ENCODE measurements around the gene AP3B2.

The AP3B2 gene

DNA sequence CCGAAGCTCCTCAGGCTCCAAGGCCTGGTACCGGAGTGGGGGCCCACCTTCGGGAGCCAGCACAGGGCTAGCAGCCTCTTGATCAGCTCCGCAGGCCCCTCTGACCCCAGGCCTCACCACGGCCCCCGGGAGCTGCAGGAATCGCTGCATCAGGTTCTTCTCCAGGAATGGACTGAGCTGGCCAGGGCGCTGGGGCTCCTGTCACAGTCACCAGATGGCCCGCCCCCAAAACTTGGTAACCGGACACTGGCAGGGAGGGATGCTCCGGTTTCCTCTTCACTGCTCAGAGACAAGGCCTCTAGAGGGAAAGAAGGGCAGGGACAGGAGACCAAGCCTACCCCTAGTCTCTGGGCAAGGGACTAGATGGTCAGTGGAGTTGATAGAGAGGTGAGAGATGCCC lies 9.9 kb downstream of the AP3B2 start:
- Histone ChIP-seq H3K4me3 (ENCODE audit: severe bottlenecking) (no peak overlapping the region), H3K9me3 (ENCODE audit: severe bottlenecking) (no peaks in the 10 kb centered on the region), H3K36me3 (ENCODE audit: low read depth) (no peaks in the 10 kb centered on the region), H3K27me3 (ENCODE audit: insufficient read depth, poor library complexity, severe bottlenecking) (no peaks in the 10 kb centered on the region), H3K27ac (ENCODE audit: poor library complexity, severe bottlenecking) (no peak overlapping the region), H3K4me1 (ENCODE audit: insufficient read depth, poor library complexity, severe bottlenecking) (no peaks in the 10 kb centered on the region)
- DNase-seq (ENCODE audit: low spot score) (no peak), ATAC-seq (ENCODE audit: low read depth) (peak; percentile 9; the same call in 1 of the 3 replicates)
- TF ChIP-seq, protein P1, sequence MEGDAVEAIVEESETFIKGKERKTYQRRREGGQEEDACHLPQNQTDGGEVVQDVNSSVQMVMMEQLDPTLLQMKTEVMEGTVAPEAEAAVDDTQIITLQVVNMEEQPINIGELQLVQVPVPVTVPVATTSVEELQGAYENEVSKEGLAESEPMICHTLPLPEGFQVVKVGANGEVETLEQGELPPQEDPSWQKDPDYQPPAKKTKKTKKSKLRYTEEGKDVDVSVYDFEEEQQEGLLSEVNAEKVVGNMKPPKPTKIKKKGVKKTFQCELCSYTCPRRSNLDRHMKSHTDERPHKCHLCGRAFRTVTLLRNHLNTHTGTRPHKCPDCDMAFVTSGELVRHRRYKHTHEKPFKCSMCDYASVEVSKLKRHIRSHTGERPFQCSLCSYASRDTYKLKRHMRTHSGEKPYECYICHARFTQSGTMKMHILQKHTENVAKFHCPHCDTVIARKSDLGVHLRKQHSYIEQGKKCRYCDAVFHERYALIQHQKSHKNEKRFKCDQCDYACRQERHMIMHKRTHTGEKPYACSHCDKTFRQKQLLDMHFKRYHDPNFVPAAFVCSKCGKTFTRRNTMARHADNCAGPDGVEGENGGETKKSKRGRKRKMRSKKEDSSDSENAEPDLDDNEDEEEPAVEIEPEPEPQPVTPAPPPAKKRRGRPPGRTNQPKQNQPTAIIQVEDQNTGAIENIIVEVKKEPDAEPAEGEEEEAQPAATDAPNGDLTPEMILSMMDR (IDR thresholded peaks at IDR 0.05; ENCODE audit: poor library complexity, severe bottlenecking): no peak

DNA sequence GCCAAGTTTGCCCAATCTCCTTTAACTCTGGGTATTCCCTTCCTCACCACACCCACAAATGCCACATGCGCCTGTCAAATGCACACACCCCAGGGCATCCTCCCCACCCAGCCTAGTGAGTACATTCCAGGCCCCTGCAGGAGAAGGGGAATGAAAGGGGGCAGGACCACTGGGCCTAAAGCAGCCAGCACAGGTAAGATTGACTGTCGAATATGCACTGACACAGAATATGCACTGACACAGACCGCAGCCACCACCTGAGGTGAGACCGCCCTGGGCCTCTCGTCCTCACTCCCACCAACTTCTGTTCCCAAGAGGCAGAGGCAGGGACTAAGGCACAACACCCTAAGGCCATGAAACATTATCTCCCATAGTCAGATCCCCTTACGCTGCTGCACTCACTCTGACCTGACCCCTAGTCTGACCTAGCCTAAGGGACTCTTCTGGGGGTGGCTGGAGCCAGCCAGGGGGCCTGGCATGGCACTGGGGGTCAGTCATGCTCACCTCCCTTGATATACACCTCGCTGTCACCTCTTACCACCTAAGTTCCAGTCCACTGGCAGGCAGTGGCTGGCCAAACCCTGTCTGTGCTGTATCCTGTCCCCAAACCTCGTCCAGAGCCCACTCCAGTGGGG lies 10.8 kb downstream of the AP3B2 start:
- Histone ChIP-seq H3K9me3 (ENCODE audit: severe bottlenecking) (no peaks in the 10 kb centered on the region), H3K4me1 (ENCODE audit: insufficient read depth, poor library complexity, severe bottlenecking) (no peaks in the 10 kb centered on the region), H3K27ac (ENCODE audit: poor library complexity, severe bottlenecking) (no peak overlapping the region), H3K27me3 (ENCODE audit: insufficient read depth, poor library complexity, severe bottlenecking) (no peaks in the 10 kb centered on the region), H3K36me3 (ENCODE audit: low read depth) (no peaks in the 10 kb centered on the region), H3K4me3 (ENCODE audit: severe bottlenecking) (no peak overlapping the region)
- ATAC-seq (ENCODE audit: low read depth) (peak; percentile 42; the same call in 2 of the 3 replicates), DNase-seq (ENCODE audit: low spot score) (no peak)
- TF ChIP-seq, protein P1 (IDR thresholded peaks at IDR 0.05; ENCODE audit: poor library complexity, severe bottlenecking): no peak

GRCh38 chr15:82697735-82698407 lies 11.8 kb downstream of the AP3B2 start:
- TF ChIP-seq, protein P1 (IDR thresholded peaks at IDR 0.05; ENCODE audit: poor library complexity, severe bottlenecking): no peak
- no peak for ATAC-seq (ENCODE audit: low read depth)
- Histone ChIP-seq H3K27ac (ENCODE audit: poor library complexity, severe bottlenecking) (no peak overlapping the region), H3K4me3 (ENCODE audit: severe bottlenecking) (no peak overlapping the region), H3K9me3 (ENCODE audit: severe bottlenecking) (no peaks in the 10 kb centered on the region), H3K27me3 (ENCODE audit: insufficient read depth, poor library complexity, severe bottlenecking) (no peaks in the 10 kb centered on the region), H3K36me3 (ENCODE audit: low read depth) (no peaks in the 10 kb centered on the region), H3K4me1 (ENCODE audit: insufficient read depth, poor library complexity, severe bottlenecking) (no peaks in the 10 kb centered on the region)
- no peak for DNase-seq (ENCODE audit: low spot score)

GRCh38 chr15:82692171-82692570 lies 17.5 kb downstream of the AP3B2 start:
- Histone ChIP-seq H3K27me3 (ENCODE audit: insufficient read depth, poor library complexity, severe bottlenecking) (no peaks in the 10 kb centered on the region), H3K4me3 (ENCODE audit: severe bottlenecking) (no peak overlapping the region), H3K9me3 (ENCODE audit: severe bottlenecking) (no peaks in the 10 kb centered on the region), H3K4me1 (ENCODE audit: insufficient read depth, poor library complexity, severe bottlenecking) (no peaks in the 10 kb centered on the region), H3K27ac (ENCODE audit: poor library complexity, severe bottlenecking) (no peak overlapping the region), H3K36me3 (ENCODE audit: low read depth) (no peaks in the 10 kb centered on the region)
- DNase-seq (ENCODE audit: low spot score) (no peak), ATAC-seq (ENCODE audit: low read depth) (no peak)
- TF ChIP-seq, protein P1 (IDR thresholded peaks at IDR 0.05; ENCODE audit: poor library complexity, severe bottlenecking): no peak

DNA sequence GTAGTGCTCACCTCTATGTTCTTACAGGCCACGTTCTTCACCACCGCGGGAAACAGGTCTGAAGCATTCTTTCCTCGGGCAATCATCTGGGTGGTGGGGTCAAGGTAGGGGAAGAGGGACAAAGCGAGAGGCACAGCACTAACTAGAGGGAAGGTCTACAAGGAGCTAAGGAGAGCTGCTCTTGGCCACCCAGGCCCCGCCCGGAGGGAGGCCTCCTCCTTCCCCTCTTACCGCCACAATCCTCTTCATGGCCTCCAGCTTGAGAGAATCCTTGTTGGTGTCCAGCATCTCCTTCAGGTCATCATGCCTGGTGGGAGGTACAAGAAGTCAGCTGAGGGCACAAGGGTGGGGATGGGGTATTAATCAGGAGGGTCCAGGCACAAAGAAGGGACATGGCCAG lies 20.5 kb downstream of the AP3B2 start:
- TF ChIP-seq, protein P1 (IDR thresholded peaks at IDR 0.05; ENCODE audit: poor library complexity, severe bottlenecking): no peak
- Histone ChIP-seq H3K27ac (ENCODE audit: poor library complexity, severe bottlenecking) (no peak overlapping the region), H3K27me3 (ENCODE audit: insufficient read depth, poor library complexity, severe bottlenecking) (no peaks in the 10 kb centered on the region), H3K4me1 (ENCODE audit: insufficient read depth, poor library complexity, severe bottlenecking) (no peaks in the 10 kb centered on the region), H3K36me3 (ENCODE audit: low read depth) (no peaks in the 10 kb centered on the region), H3K9me3 (ENCODE audit: severe bottlenecking) (no peaks in the 10 kb centered on the region), H3K4me3 (ENCODE audit: severe bottlenecking) (no peak overlapping the region)
- no peak for ATAC-seq (ENCODE audit: low read depth)
- DNase-seq (ENCODE audit: low spot score): no peak

Measured in RWPE2 (cell line).